Measurements from ENCODE around the gene MIGA1. TPM values are rescaled to one million over a fixed set of nuclear protein-coding genes. Genes with fewer than 3 reads are reported as not detected.
"Not testable (repeated sequence)": the region's sequence is repeated elsewhere in the genome, so short reads cannot be mapped to it uniquely, and the experiment has no call there.

The MIGA1 gene
- polyA plus RNA-seq, 4 donors: 1.4 to 18.2 (median 3.4) TPM

DNA sequence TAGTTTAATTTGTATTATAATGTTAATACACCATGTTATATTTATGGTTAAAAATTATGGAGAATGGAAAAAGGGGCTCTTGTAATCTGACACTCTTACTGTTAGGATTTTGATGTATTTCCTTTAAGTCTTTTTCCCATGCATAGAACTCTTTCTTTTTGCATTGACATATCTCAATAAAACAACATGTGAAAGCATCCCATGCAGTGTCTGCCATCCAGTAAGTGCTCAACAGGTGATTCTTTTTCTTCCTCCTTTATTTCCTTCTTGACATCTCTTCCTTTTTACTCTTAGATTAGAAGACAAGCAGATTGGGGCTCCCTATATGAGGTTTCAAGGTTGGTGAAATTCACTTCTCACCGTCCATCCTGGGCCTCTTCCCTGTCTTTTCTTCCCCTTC lies 111.8 kb downstream of the MIGA1 start:
- Histone ChIP-seq H3K4me1 (ENCODE audit: control insufficient read depth in 3 of 3, insufficient read depth in 2 of 3, low read depth in 1 of 3, low read length in 2 of 3) (peaks cover 0 to 5% (median 2%) of the 10 kb centered on the region in 3 donors), H3K4me3 (ENCODE audit: low read depth in 1 of 3, low read length in 3 of 3) (no peak overlapping the region), H3K9me3 (ENCODE audit: control insufficient read depth in 2 of 2, insufficient read depth in 1 of 2, low read depth in 1 of 2, low read length in 1 of 2) (peaks cover 0 to 2% of the 10 kb centered on the region in 2 donors), H3K36me3 (ENCODE audit: control insufficient read depth in 3 of 3, insufficient read depth in 2 of 3, low read depth in 1 of 3, low read length in 3 of 3) (no peaks in the 10 kb centered on the region), H3K27me3 (ENCODE audit: control insufficient read depth in 3 of 3, insufficient read depth in 3 of 3, low read length in 3 of 3) (no peaks in the 10 kb centered on the region), H3K27ac (ENCODE audit: low read depth in 1 of 3, low read length in 2 of 3) (no peak overlapping the region)
- no peak for FAIRE-seq
- DNase-seq: no peak
- 86 to 100% (median 100%) methylated on average over 1 of the region's 1 CpG for WGBS, 3 donors

GRCh38 chr1:77899647-77900320 lies 120.3 kb downstream of the MIGA1 start:
- H3K4me1 ChIP-seq (ENCODE audit: control insufficient read depth in 3 of 3, insufficient read depth in 2 of 3, low read depth in 1 of 3, low read length in 2 of 3): no peaks in the 10 kb centered on the region
- no peaks in the 10 kb centered on the region for H3K27me3 ChIP-seq (ENCODE audit: control insufficient read depth in 3 of 3, insufficient read depth in 3 of 3, low read length in 3 of 3)
- no peaks in the 10 kb centered on the region for H3K9me3 ChIP-seq (ENCODE audit: control insufficient read depth in 2 of 2, insufficient read depth in 1 of 2, low read depth in 1 of 2, low read length in 1 of 2)
- no peak overlapping the region for H3K27ac ChIP-seq (ENCODE audit: low read depth in 1 of 3, low read length in 2 of 3)
- DNase-seq (no peak), FAIRE-seq (no peak)
- 71 to 81% (median 77%) methylated on average over 4 of the region's 4 CpGs for WGBS, 3 donors
- H3K36me3 ChIP-seq (ENCODE audit: control insufficient read depth in 3 of 3, insufficient read depth in 2 of 3, low read depth in 1 of 3, low read length in 3 of 3): no peaks in the 10 kb centered on the region
- no peak overlapping the region for H3K4me3 ChIP-seq (ENCODE audit: low read depth in 1 of 3, low read length in 3 of 3)

DNA sequence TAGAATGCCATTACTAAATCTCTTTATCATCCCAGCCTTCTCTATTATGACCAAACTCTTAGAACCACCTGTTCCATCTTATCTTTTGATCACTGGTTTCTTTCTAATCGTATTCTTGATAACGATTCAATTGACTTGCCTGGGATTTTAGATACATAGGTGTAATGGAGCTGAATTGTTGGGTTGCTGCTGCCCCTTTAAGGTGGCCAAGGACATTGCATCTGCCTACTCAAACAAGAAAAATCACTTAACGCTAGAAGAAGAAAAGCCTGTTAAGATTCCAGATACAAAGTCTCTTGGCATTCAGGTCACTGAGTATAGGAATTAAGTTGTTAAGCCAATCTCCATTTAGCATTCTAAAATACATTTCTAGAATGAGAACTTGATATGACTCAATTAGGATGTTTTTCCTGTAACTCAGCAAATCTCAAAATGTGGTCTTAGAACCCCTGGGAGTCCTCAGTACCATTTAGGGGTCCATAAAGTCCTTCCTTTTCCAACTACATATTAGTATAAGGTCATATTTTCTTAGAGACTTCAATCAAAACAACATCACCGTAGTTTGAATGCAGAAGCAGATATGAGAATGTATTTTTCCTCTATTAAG lies 121.3 kb downstream of the MIGA1 start:
- Histone ChIP-seq H3K36me3 (ENCODE audit: control insufficient read depth in 3 of 3, insufficient read depth in 2 of 3, low read depth in 1 of 3, low read length in 3 of 3) (no peaks in the 10 kb centered on the region), H3K27me3 (ENCODE audit: control insufficient read depth in 3 of 3, insufficient read depth in 3 of 3, low read length in 3 of 3) (no peaks in the 10 kb centered on the region), H3K27ac (ENCODE audit: low read depth in 1 of 3, low read length in 2 of 3) (no peak overlapping the region), H3K4me3 (ENCODE audit: low read depth in 1 of 3, low read length in 3 of 3) (no peak overlapping the region), H3K9me3 (ENCODE audit: control insufficient read depth in 2 of 2, insufficient read depth in 1 of 2, low read depth in 1 of 2, low read length in 1 of 2) (no peaks in the 10 kb centered on the region), H3K4me1 (ENCODE audit: control insufficient read depth in 3 of 3, insufficient read depth in 2 of 3, low read depth in 1 of 3, low read length in 2 of 3) (no peaks in the 10 kb centered on the region)
- WGBS, 3 donors: 8 to 24% (median 21%) methylated on average over 4 of the region's 4 CpGs
- FAIRE-seq: no peak
- DNase-seq: peak; percentile 47 to 61

DNA sequence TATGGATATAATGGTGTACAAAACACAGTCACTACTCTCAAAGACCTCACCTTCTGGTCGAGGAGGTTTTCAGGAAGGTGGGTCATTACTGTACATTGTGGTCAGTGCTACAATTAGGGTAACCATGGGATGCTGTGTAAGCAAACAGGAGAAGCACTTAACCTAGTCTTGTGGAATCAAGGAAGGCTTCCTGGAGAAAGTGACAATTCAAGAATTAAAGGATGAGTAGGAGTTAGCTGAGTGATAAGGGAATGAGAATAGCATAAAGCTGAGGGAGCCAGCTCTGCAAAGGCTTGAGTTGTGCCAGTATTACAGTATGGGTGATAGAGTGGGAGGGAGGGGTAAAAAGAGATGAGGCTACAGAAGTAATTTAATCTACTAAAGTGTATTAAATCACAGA lies 126.2 kb downstream of the MIGA1 start:
- Histone ChIP-seq H3K36me3 (ENCODE audit: control insufficient read depth in 3 of 3, insufficient read depth in 2 of 3, low read depth in 1 of 3, low read length in 3 of 3) (no peaks in the 10 kb centered on the region), H3K4me3 (ENCODE audit: low read depth in 1 of 3, low read length in 3 of 3) (no peak overlapping the region), H3K27me3 (ENCODE audit: control insufficient read depth in 3 of 3, insufficient read depth in 3 of 3, low read length in 3 of 3) (no peaks in the 10 kb centered on the region), H3K4me1 (ENCODE audit: control insufficient read depth in 3 of 3, insufficient read depth in 2 of 3, low read depth in 1 of 3, low read length in 2 of 3) (no peaks in the 10 kb centered on the region), H3K27ac (ENCODE audit: low read depth in 1 of 3, low read length in 2 of 3) (no peak overlapping the region), H3K9me3 (ENCODE audit: control insufficient read depth in 2 of 2, insufficient read depth in 1 of 2, low read depth in 1 of 2, low read length in 1 of 2) (no peaks in the 10 kb centered on the region)
- no peak for DNase-seq
- FAIRE-seq: no peak
- WGBS, 3 donors: 64 to 74% (median 65%) methylated on average over 1 of the region's 1 CpG

- 84 to 94% (median 89%) methylated on average over 2 of the region's 2 CpGs for WGBS, 3 donors
- Histone ChIP-seq H3K4me1 (ENCODE audit: control insufficient read depth in 3 of 3, insufficient read depth in 2 of 3, low read depth in 1 of 3, low read length in 2 of 3) (no peaks in the 10 kb centered on the region), H3K9me3 (ENCODE audit: control insufficient read depth in 2 of 2, insufficient read depth in 1 of 2, low read depth in 1 of 2, low read length in 1 of 2) (no peaks in the 10 kb centered on the region), H3K4me3 (ENCODE audit: low read depth in 1 of 3, low read length in 3 of 3) (no peak overlapping the region), H3K27me3 (ENCODE audit: control insufficient read depth in 3 of 3, insufficient read depth in 3 of 3, low read length in 3 of 3) (no peaks in the 10 kb centered on the region), H3K36me3 (ENCODE audit: control insufficient read depth in 3 of 3, insufficient read depth in 2 of 3, low read depth in 1 of 3, low read length in 3 of 3) (no peaks in the 10 kb centered on the region), H3K27ac (ENCODE audit: low read depth in 1 of 3, low read length in 2 of 3) (no peak overlapping the region)
- no peak for DNase-seq
- no peak for FAIRE-seq
These were observed 126.6 kb downstream of the MIGA1 start for GRCh38 chr1:77906019-77906545.

GRCh38 chr1:77906624-77907023 lies 127.2 kb downstream of the MIGA1 start:
- DNase-seq: no peak
- H3K27ac ChIP-seq (ENCODE audit: low read depth in 1 of 3, low read length in 2 of 3): no peak overlapping the region
- no peaks in the 10 kb centered on the region for H3K4me1 ChIP-seq (ENCODE audit: control insufficient read depth in 3 of 3, insufficient read depth in 2 of 3, low read depth in 1 of 3, low read length in 2 of 3)
- WGBS, 3 donors: 60 to 80% (median 65%) methylated on average over 1 of the region's 1 CpG
- H3K27me3 ChIP-seq (ENCODE audit: control insufficient read depth in 3 of 3, insufficient read depth in 3 of 3, low read length in 3 of 3): no peaks in the 10 kb centered on the region
- no peak overlapping the region for H3K4me3 ChIP-seq (ENCODE audit: low read depth in 1 of 3, low read length in 3 of 3)
- no peaks in the 10 kb centered on the region for H3K9me3 ChIP-seq (ENCODE audit: control insufficient read depth in 2 of 2, insufficient read depth in 1 of 2, low read depth in 1 of 2, low read length in 1 of 2)
- H3K36me3 ChIP-seq (ENCODE audit: control insufficient read depth in 3 of 3, insufficient read depth in 2 of 3, low read depth in 1 of 3, low read length in 3 of 3): no peaks in the 10 kb centered on the region
- no peak for FAIRE-seq

- H3K27me3 ChIP-seq (ENCODE audit: control insufficient read depth in 3 of 3, insufficient read depth in 3 of 3, low read length in 3 of 3): no peaks in the 10 kb centered on the region
- H3K36me3 ChIP-seq (ENCODE audit: control insufficient read depth in 3 of 3, insufficient read depth in 2 of 3, low read depth in 1 of 3, low read length in 3 of 3): no peaks in the 10 kb centered on the region
- FAIRE-seq (no peak), DNase-seq (no peak)
- no peaks in the 10 kb centered on the region for H3K9me3 ChIP-seq (ENCODE audit: control insufficient read depth in 2 of 2, insufficient read depth in 1 of 2, low read depth in 1 of 2, low read length in 1 of 2)
- WGBS, 3 donors: 87 to 95% (median 88%) methylated on average over 4 of the region's 4 CpGs
- no peak overlapping the region for H3K27ac ChIP-seq (ENCODE audit: low read depth in 1 of 3, low read length in 2 of 3)
- no peaks in the 10 kb centered on the region for H3K4me1 ChIP-seq (ENCODE audit: control insufficient read depth in 3 of 3, insufficient read depth in 2 of 3, low read depth in 1 of 3, low read length in 2 of 3)
- H3K4me3 ChIP-seq (ENCODE audit: low read depth in 1 of 3, low read length in 3 of 3): no peak overlapping the region
These were observed 130.7 kb downstream of the MIGA1 start for GRCh38 chr1:77910116-77910515.

DNA sequence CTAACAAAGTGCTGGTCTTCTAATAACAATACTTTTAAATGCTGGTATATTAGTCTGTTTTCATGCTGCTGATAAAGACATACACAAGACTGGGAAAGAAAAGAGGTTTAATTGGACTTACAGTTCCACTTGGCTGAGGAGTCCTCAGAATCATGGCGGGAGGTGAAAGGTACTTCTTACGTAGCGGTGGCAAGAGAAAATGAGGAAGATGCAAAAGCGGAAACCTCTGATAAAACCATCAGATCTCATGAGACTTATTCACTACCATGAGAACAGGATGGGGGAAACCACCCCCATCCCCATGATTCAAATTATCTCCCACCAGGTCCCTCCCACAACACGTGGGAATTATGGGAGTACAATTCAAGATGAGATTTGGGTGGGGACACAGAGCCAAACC lies 139.5 kb downstream of the MIGA1 start:
- not testable (repeated sequence) for H3K27me3 ChIP-seq (ENCODE audit: control insufficient read depth in 3 of 3, insufficient read depth in 3 of 3, low read length in 3 of 3); H3K9me3 ChIP-seq (ENCODE audit: control insufficient read depth in 2 of 2, insufficient read depth in 1 of 2, low read depth in 1 of 2, low read length in 1 of 2); H3K36me3 ChIP-seq (ENCODE audit: control insufficient read depth in 3 of 3, insufficient read depth in 2 of 3, low read depth in 1 of 3, low read length in 3 of 3); H3K27ac ChIP-seq (ENCODE audit: low read depth in 1 of 3, low read length in 2 of 3); FAIRE-seq; H3K4me3 ChIP-seq (ENCODE audit: low read depth in 1 of 3, low read length in 3 of 3); H3K4me1 ChIP-seq (ENCODE audit: control insufficient read depth in 3 of 3, insufficient read depth in 2 of 3, low read depth in 1 of 3, low read length in 2 of 3); DNase-seq
- WGBS, 3 donors: 88 to 97% (median 95%) methylated on average over 5 of the region's 5 CpGs
